Kidney epithelial cell (primary cell): Measurements from ENCODE around the gene MAPK13. TPM values are rescaled to one million over a fixed set of nuclear protein-coding genes. Genes with fewer than 3 reads are reported as not detected.

Experiments used
- total RNA-seq: library from RNA; depleted of rRNA; stranded (reverse); fragments of >200 nt; gene quantifications from 2 replicates; pipeline ENCODE4 v1.2.3, GENCODE V29; 2015

Gene MAPK13
- total RNA-seq, 1 donor from 2014 or later: 51.3 TPM

Other genes with a start within 250 kb of the MAPK13 start
- gene SRPK1, start 209.4 kb upstream of the MAPK13 start, total RNA-seq: 88.8 and 88.9 TPM in 2 replicates
- not detected in 2 replicates for gene SLC26A8, start 105.9 kb upstream of the MAPK13 start, total RNA-seq
- 33.3 and 35.9 TPM in 2 replicates for gene MAPK14, start 102.7 kb upstream of the MAPK13 start, total RNA-seq
- gene BRPF3, start 66.2 kb downstream of the MAPK13 start, total RNA-seq: 16.6 and 19.2 TPM in 2 replicates
- not detected in 2 replicates for gene PNPLA1, start 139.5 kb downstream of the MAPK13 start, total RNA-seq
- 0.07 TPM in 1 of 2 replicates, not detected in the other for gene BNIP5, start 206.4 kb downstream of the MAPK13 start, total RNA-seq